HFFc6 (cell line): ENCODE data around the gene POLN. TPM values are rescaled to one million over a fixed set of nuclear protein-coding genes. Genes with fewer than 3 reads are reported as not detected.
A peak's percentile ranks its signal among the peaks of the same experiment; 100 is the strongest.

Experiments
- DNase-seq: peaks from one replicate; pipeline ENCODE4 v3.0.0-alpha.2; 2018
- H3K27ac Mint-ChIP-seq: 2 replicates; pipeline ENCODE4 v1.8.0; 2020; ENCODE audit warnings: mild to moderate bottlenecking, mixed read lengths
- H3K27me3 Mint-ChIP-seq: 2 replicates; pipeline ENCODE4 v1.8.0; 2021; ENCODE audit warnings: mild to moderate bottlenecking, moderate library complexity, mixed read lengths; ENCODE audit not compliant: insufficient read depth
- H3K36me3 Mint-ChIP-seq: 2 replicates; pipeline ENCODE4 v1.8.0; 2021; ENCODE audit warnings: low read depth, mixed read lengths
- H3K4me1 Mint-ChIP-seq: 2 replicates; pipeline ENCODE4 v1.8.0; 2020; ENCODE audit warnings: low read depth, mixed read lengths
- H3K4me3 Mint-ChIP-seq: 2 replicates; pipeline ENCODE4 v1.8.0; 2020; ENCODE audit warnings: mild to moderate bottlenecking, moderate library complexity, mixed read lengths
- H3K9me3 Mint-ChIP-seq: 2 replicates; pipeline ENCODE4 v1.8.0; 2020; ENCODE audit warnings: mild to moderate bottlenecking, mixed read lengths
- CTCF ChIP-seq: fragments of 200-600 bp; sonication (generic); IDR thresholded peaks from 2 replicates; pipeline ENCODE4 v1.5.0; 2021; ENCODE audit warnings: antibody characterized with exemption, mild to moderate bottlenecking
- long read RNA-seq: library from polyadenylated mRNA; unstranded; transcript quantifications from one replicate; pipeline ENCODE4 v2.0.0, GENCODE V29; 2019
- total RNA-seq, 6 experiments: library from RNA; stranded (reverse); fragmentation: NEBNext Ultra II Directional; extraction: Animal tissue kit (Norgen Biotek cat#: 25700); gene quantifications; 2 replicates in 1 of 6; 3 replicates in 5 of 6; pipeline ENCODE4 v1.2.3, GENCODE V29; 2021

POLN gene
- total RNA-seq: 1 to 10 TPM; 1.5 to 3.4 (median 2.2) TPM
- long read RNA-seq, partial matches to known transcripts: 0 of 1 reads
- long read RNA-seq, other reads (novel, unspliced or antisense): 1 of 1 reads

GRCh38 chr4:2241410-2242353, at the start of gene POLN, which contains the start of gene HAUS3:
Gene POLN (minus strand): TSS chr4:2242121. CDS start chr4:2229231, 12,890 bp downstream.
Gene HAUS3 (minus strand): TSS chr4:2242121. CDS start chr4:2240946, 1,175 bp downstream.
- TF ChIP-seq CTCF: no peak
- Mint-ChIP-seq H3K27me3 (peaks cover 2% of the 10 kb centered on the region; the same call in 1 of the 2 replicates), H3K4me3 (peak within 1 kb of the TSS; percentile 85), H3K9me3 (no peaks in the 10 kb centered on the region), H3K27ac (peak within 1 kb of the TSS; percentile 20), H3K36me3 (peaks cover 22% of the 10 kb centered on the region; the same call in 1 of the 2 replicates), H3K4me1 (peaks cover 62% of the 10 kb centered on the region)
- peak; percentile 97 for DNase-seq

DNA sequence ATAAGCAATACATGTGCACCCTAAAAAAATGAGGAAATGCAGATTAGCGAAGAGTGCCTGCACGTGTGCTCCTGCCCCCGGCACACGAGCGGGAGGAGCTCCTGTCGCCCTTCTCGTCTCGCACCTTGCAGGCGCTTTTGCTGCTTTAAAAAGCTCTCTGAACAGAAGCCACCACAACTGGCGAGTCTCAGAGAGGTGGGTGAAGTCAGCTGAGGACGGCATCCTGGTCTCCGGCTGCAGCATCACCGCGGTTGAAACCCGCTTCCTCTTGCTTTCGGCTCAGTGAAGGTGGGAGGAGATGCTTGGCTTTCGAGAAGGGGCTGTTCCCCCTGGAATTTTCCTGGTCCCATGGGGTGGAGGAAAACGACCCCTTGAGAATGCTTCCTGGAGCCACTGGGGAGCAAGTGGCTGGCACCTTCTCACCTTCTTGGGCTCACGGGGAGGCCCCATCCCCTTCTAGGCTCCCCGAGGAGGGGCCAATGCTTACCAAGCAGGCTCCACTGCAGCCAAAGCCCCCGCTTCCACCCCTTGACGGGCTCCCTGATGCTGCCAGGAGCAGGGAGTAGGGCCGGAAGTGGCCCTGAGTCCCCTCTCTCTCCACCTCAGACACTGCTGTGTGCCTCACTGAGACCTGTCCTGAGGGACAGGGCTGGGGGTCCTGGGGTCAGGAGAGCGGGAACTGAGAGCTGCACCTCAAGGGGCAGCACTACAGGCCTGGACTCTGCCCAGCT, 49.2 kb upstream of the POLN start:
- no peak for TF ChIP-seq CTCF
- no peaks in the 10 kb centered on the region for H3K36me3 Mint-ChIP-seq
- no peak overlapping the region for H3K27ac Mint-ChIP-seq
- H3K4me3 Mint-ChIP-seq: no peak overlapping the region
- no peaks in the 10 kb centered on the region for H3K9me3 Mint-ChIP-seq
- peaks cover 14% of the 10 kb centered on the region for H3K4me1 Mint-ChIP-seq
- H3K27me3 Mint-ChIP-seq: peaks cover 11% of the 10 kb centered on the region
- no peak for DNase-seq

- TF ChIP-seq CTCF: no peak
- Mint-ChIP-seq H3K9me3 (no peaks in the 10 kb centered on the region), H3K36me3 (no peaks in the 10 kb centered on the region), H3K4me1 (peaks cover 16% of the 10 kb centered on the region), H3K27me3 (peaks cover 8% of the 10 kb centered on the region), H3K4me3 (no peak overlapping the region), H3K27ac (no peak overlapping the region)
- no peak for DNase-seq
Observed at GRCh38 chr4:2290488-2290887, 48.6 kb upstream of the POLN start.

DNA sequence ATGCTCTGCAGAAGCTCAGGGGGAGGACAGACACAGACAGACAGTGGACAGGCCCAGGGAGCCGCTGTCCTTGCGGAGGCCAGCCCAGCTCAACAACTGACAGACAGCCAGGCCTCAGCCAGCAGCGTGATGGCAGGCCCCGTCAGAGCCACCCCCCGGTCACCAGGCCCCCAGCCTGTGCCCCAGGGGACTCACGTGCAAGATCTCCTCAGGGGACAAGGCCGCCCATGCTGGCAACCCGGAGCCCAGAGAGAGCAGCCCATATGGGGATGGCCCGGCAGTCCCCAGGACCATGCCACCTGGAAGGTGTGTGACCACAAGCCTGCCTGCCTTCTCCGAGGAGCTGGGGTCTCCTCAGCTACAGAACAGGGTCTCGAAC, 48.0 kb upstream of the POLN start:
- no peak overlapping the region for H3K4me3 Mint-ChIP-seq
- no peak for TF ChIP-seq CTCF
- DNase-seq: no peak
- no peaks in the 10 kb centered on the region for H3K9me3 Mint-ChIP-seq
- H3K27ac Mint-ChIP-seq: no peak overlapping the region
- no peaks in the 10 kb centered on the region for H3K36me3 Mint-ChIP-seq
- H3K27me3 Mint-ChIP-seq: peaks cover 6% of the 10 kb centered on the region
- peaks cover 19% of the 10 kb centered on the region for H3K4me1 Mint-ChIP-seq

DNA sequence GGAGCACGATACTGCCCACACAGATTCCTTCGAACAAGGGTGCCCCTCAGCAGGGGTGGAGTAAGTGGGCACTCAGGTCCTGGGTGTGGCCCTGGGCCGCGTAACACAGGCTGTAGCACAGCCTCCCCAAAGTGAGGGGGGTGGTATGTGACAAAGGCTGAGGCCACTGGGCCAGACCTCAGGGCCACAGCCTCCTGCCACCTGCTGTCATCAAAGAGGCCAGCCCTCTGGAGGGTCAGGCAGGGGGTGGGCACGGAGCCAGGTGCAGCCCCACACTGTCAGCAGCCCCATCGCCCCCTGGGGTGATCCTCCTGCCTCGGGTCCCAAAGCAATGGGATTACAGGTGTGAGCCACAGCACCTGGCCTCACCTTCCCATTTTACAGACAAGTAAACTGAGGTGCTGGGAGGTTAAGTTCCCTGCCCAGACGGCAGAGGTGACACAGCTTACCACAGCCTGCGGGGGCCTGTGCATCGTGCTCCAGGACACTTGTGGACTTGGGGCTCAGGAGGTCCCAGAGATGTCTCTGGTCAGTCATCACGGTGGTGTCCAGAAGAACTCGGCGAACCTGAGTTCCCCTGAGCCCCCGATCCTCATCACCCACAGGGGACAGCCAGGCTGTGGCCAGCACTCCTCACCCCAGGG, 47.5 kb upstream of the POLN start:
- Mint-ChIP-seq H3K4me1 (peaks cover 19% of the 10 kb centered on the region), H3K27me3 (peaks cover 6% of the 10 kb centered on the region), H3K27ac (no peak overlapping the region), H3K9me3 (no peaks in the 10 kb centered on the region), H3K36me3 (no peaks in the 10 kb centered on the region), H3K4me3 (no peak overlapping the region)
- DNase-seq: no peak
- no peak for TF ChIP-seq CTCF
